NCI-H526 treated with DMSO at 0.1 percent for 48 hours (cell line): ENCODE results near the gene MMS19.
"Not testable (repeated sequence)": the region's sequence is repeated elsewhere in the genome, so short reads cannot be mapped to it uniquely, and the experiment has no call there.

Experiments
- DNase-seq: peaks from one replicate; lab custom pipeline; 2025; lab: John Stamatoyannopoulos, UW

The MMS19 gene

GRCh38 chr10:97498076-97498840 is at the start of gene MMS19:
Gene MMS19, minus strand, starts transcription at chr10:97498422. Its CDS starts 38 bp downstream, at chr10:97498384.
- DNase-seq = peak; percentile 96

- no peak for DNase-seq
Measured at GRCh38 chr10:97547962-97548361, 49.7 kb upstream of the MMS19 start.

- DNase-seq = no peak
Measured at GRCh38 chr10:97547271-97547600, 49.0 kb upstream of the MMS19 start.

- no peak for DNase-seq
Measured at GRCh38 chr10:97546456-97547270, 48.4 kb upstream of the MMS19 start.

- DNase-seq = no peak
Measured at GRCh38 chr10:97543025-97543546, 44.9 kb upstream of the MMS19 start.

GRCh38 chr10:97542169-97543024 is 44.2 kb upstream of the MMS19 start:
- no peak for DNase-seq

- DNase-seq = no peak
Measured at GRCh38 chr10:97540669-97541500, 42.7 kb upstream of the MMS19 start.

GRCh38 chr10:97539523-97540200 is 41.4 kb upstream of the MMS19 start:
- DNase-seq = no peak

GRCh38 chr10:97538839-97539238 is 40.6 kb upstream of the MMS19 start:
- no peak for DNase-seq

GRCh38 chr10:97538411-97538810 is 40.2 kb upstream of the MMS19 start:
- no peak for DNase-seq

GRCh38 chr10:97537186-97537869 is 39.1 kb upstream of the MMS19 start:
- DNase-seq = no peak

- no peak for DNase-seq
Measured at GRCh38 chr10:97534746-97535367, 36.6 kb upstream of the MMS19 start.

GRCh38 chr10:97533888-97534287 is 35.7 kb upstream of the MMS19 start:
- DNase-seq = no peak

GRCh38 chr10:97532935-97533671 is 34.9 kb upstream of the MMS19 start:
- no peak for DNase-seq

GRCh38 chr10:97531401-97531986 is 33.3 kb upstream of the MMS19 start:
- no peak for DNase-seq

GRCh38 chr10:97529685-97530465 is 31.7 kb upstream of the MMS19 start:
- no peak for DNase-seq

GRCh38 chr10:97528876-97529275 is 30.7 kb upstream of the MMS19 start:
- DNase-seq = not testable (repeated sequence)

- no peak for DNase-seq
Measured at GRCh38 chr10:97525683-97526110, 27.5 kb upstream of the MMS19 start.
